IMR-90 (cell line): Measurements from ENCODE around the gene ZC3HAV1L.

Source experiments
- CEBPB ChIP-seq: IDR thresholded peaks from 2 replicates; pipeline ENCODE4 v1.6.1; 2012; ENCODE audit warnings: low read depth, low read length, improper control_type of control experiment
- POLR2A ChIP-seq: IDR thresholded peaks from 2 replicates; pipeline ENCODE4 v1.6.1; 2012; ENCODE audit warnings: mild to moderate bottlenecking, low read depth, low read length
- RAD21 ChIP-seq: IDR thresholded peaks from 2 replicates; pipeline ENCODE4 v1.6.1; 2012; ENCODE audit warnings: low read length, improper control_type of control experiment
- TF ChIP-seq, protein P1 (sequence below): conservative IDR thresholded peaks from 2 replicates; pipeline ENCODE4 v1.5.1; 2012; ENCODE audit warnings: mild to moderate bottlenecking, low read depth, low read length, improper control_type of control experiment

GRCh38 chr7:138992052-138992531 is 43.8 kb downstream of the ZC3HAV1L start:
- TF ChIP-seq, protein P1, sequence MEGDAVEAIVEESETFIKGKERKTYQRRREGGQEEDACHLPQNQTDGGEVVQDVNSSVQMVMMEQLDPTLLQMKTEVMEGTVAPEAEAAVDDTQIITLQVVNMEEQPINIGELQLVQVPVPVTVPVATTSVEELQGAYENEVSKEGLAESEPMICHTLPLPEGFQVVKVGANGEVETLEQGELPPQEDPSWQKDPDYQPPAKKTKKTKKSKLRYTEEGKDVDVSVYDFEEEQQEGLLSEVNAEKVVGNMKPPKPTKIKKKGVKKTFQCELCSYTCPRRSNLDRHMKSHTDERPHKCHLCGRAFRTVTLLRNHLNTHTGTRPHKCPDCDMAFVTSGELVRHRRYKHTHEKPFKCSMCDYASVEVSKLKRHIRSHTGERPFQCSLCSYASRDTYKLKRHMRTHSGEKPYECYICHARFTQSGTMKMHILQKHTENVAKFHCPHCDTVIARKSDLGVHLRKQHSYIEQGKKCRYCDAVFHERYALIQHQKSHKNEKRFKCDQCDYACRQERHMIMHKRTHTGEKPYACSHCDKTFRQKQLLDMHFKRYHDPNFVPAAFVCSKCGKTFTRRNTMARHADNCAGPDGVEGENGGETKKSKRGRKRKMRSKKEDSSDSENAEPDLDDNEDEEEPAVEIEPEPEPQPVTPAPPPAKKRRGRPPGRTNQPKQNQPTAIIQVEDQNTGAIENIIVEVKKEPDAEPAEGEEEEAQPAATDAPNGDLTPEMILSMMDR = no peak
- TF ChIP-seq CEBPB (peak; percentile 64), RAD21 (no peak), POLR2A (no peak)
